ENCODE results near the gene BTBD6.

BTBD6 gene

DNA sequence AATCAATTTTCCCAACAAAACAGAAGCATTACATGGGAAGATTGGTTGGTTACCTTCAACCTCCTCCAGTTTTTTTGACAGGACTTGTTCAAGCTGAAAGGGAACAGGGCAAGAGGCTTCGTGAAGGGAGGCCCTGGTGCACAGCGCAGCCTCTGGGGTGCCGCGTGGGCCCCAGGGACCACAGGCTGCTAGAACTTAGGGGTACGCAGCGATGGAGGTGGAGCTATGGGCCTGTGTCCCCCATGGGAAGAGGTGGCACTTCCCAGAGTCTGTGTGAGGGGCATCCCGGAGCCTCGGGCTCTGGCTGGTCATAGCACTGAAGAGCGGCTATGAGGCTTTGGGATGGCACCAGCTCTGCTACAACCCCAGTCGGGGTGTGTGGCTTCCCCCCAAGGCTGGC, 22.1 kb upstream of the BTBD6 start:
- Histone ChIP-seq H3K9me3 (replicated peaks in 1 of 11) (no peaks in the 10 kb centered on the region), H3K27me3 (no peaks in the 10 kb centered on the region; a peak in 1 of 22 replicates), H3K4me1 (peaks cover 24 to 53% (median 41%) of the 10 kb centered on the region in 10 experiments), H3K9ac (no peak overlapping the region), H3K4me3 (no peak overlapping the region), H3K27ac (no peak overlapping the region), H4K20me1 (peaks cover 44 to 84% (median 80%) of the 10 kb centered on the region in 11 experiments; a peak in 21 of 22 replicates), H3K4me2 (no peak overlapping the region), H3K36me3 (peaks cover 31 to 64% (median 51%) of the 10 kb centered on the region in 11 experiments)
- TF ChIP-seq Cebpa-rat (IDR thresholded peaks at IDR 0.05) = no peak

DNA sequence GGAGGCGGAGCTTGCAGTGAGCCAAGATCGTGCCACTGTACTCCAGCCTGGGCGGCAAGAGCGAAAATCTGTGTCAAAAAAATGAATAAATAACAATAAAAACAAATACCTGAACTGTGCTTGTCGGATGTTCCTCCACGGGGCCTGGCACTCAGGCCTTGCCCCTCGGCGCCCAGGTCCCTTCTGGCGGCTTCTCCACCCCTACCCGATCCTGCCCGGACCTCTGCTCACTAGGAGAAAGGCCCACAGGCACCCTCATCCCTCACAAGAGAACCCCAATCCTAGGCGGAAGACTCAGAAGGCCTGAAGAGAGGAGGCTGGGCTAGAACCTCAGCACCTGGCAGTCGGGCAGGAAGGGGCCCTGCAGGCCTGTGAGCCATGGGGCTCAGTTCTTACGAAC, 21.0 kb upstream of the BTBD6 start:
- no peaks in the 10 kb centered on the region; a peak in 1 of 22 replicates for H3K27me3 ChIP-seq
- no peak for TF ChIP-seq Cebpa-rat (IDR thresholded peaks at IDR 0.05)
- H3K9ac ChIP-seq = no peak overlapping the region; a peak in 1 of 22 replicates
- H3K9me3 ChIP-seq (replicated peaks in 1 of 11) = peaks cover 0 to 4% (median 3%) of the 10 kb centered on the region in 11 experiments; a peak in 20 of 22 replicates
- H3K4me3 ChIP-seq = no peak overlapping the region
- H3K36me3 ChIP-seq = peaks cover 24 to 52% (median 43%) of the 10 kb centered on the region in 11 experiments
- no peak overlapping the region; a peak in 1 of 22 replicates for H3K27ac ChIP-seq
- H3K4me2 ChIP-seq = no peak overlapping the region
- peaks cover 24 to 42% (median 36%) of the 10 kb centered on the region in 10 experiments for H3K4me1 ChIP-seq
- peaks cover 34 to 72% (median 69%) of the 10 kb centered on the region in 11 experiments; a peak in 21 of 22 replicates for H4K20me1 ChIP-seq

DNA sequence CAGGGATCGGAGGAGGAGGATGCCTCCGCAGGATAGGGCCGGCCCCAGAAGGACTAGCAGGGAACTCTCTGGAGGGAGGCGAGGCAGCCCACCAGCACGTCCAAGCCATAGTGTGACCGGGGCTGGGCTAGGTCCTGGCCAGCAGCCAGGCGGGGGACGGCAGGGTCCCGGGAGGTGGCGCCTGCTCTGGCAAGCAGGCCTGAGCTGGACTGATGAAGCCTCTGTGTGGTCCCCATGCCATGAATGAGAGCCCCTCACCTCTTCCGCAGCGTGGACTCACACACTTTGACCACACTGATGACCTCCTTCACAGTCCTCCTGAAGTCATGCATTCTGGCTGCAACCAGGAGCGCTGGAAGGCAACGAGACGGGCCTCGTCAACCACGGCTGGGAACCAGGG, 19.8 kb upstream of the BTBD6 start:
- TF ChIP-seq Cebpa-rat (IDR thresholded peaks at IDR 0.05) = no peak
- Histone ChIP-seq H3K4me2 (no peak overlapping the region), H3K36me3 (peaks cover 24 to 53% (median 41%) of the 10 kb centered on the region in 11 experiments), H3K27ac (no peak overlapping the region), H3K9ac (no peak overlapping the region), H3K27me3 (no peaks in the 10 kb centered on the region; a peak in 1 of 22 replicates), H3K9me3 (replicated peaks in 1 of 11) (peaks cover 0 to 5% (median 4%) of the 10 kb centered on the region in 11 experiments; a peak in 20 of 22 replicates), H3K4me3 (no peak overlapping the region), H4K20me1 (peaks cover 24 to 60% (median 57%) of the 10 kb centered on the region in 11 experiments; a peak in 21 of 22 replicates), H3K4me1 (peaks cover 17 to 30% (median 24%) of the 10 kb centered on the region in 10 experiments)

DNA sequence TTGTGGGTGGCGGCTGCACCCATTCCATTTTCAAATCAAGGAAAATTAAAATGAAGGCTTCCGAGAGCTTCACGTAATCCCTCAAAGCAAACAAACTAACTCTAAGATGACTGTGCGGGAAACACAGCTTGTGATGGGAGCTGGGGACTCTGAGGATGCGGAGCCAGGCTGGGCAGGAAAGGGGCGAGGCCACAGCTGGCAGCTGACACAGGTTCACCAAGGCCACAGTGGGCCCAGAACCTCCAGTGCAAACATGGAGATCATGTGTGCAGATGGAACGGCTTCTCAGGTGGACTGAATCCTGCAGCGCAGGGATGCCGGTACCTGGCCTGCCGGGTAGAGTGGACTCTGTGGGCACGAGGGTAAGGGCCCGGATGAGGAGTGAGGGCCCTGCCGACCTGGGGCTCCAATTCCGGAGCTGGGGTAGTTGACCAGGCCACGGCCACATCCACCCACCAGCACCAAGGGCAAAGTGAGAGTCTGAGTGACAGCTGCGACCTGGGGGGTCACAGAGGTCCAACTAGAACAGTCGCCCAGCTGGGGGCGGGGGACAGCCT, 19.2 kb upstream of the BTBD6 start:
- Histone ChIP-seq H3K9me3 (replicated peaks in 1 of 11) (peaks cover 0 to 5% (median 4%) of the 10 kb centered on the region in 11 experiments; a peak in 20 of 22 replicates), H3K4me1 (peaks cover 11 to 24% (median 17%) of the 10 kb centered on the region in 10 experiments), H3K36me3 (peaks cover 24 to 53% (median 41%) of the 10 kb centered on the region in 11 experiments), H4K20me1 (peaks cover 18 to 54% (median 50%) of the 10 kb centered on the region in 11 experiments; a peak in 21 of 22 replicates), H3K4me2 (no peak overlapping the region), H3K9ac (no peak overlapping the region), H3K27me3 (no peaks in the 10 kb centered on the region; a peak in 1 of 22 replicates), H3K4me3 (no peak overlapping the region), H3K27ac (no peak overlapping the region)
- TF ChIP-seq Cebpa-rat (IDR thresholded peaks at IDR 0.05) = no peak

DNA sequence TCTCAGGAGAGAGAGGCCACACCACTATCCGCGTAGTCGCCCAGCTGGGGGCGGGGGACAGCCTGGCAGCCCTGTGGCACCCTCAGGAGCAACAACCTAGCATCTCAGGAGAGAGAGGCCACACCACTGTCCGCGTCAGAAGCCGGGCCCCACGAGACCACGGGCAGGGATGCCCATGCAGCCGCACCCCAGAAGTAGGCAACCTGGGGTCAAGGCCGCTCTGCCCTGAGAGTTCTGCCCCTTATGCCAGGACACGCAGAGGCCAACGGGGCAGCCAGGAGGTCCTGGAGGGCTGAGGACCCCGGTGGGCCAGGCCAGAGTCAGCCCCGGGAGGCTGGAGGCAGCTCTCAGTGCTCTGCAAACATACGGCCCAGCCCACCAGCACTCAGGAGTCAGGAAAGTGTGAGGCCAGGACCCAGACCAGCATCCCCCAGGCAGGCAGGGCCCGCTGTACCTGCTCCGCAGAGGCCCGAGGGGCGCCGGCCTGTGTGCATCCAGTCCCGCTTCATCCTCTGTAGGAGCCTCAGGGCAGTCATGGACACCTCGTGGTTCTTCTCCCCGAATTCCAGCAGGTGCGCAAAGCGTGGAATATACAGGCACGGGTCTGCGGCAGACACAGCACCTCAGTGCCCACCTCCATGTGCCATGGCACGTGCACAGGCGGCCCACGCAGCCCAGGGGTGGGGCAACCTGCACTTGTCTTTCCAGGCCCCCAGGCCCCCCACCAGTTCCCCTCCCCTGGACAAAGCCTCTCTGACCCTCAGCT, 7.3 kb upstream of the BTBD6 start:
- peaks cover 5 to 49% (median 18%) of the 10 kb centered on the region in 11 experiments; a peak in 17 of 22 replicates for H4K20me1 ChIP-seq
- no peak overlapping the region for H3K4me2 ChIP-seq
- H3K4me1 ChIP-seq = peaks cover 0 to 16% (median 6%) of the 10 kb centered on the region in 10 experiments; a peak in 12 of 20 replicates
- peaks cover 0 to 14% (median 8%) of the 10 kb centered on the region in 11 experiments; a peak in 17 of 22 replicates for H3K9me3 ChIP-seq (replicated peaks in 1 of 11)
- no peak overlapping the region for H3K4me3 ChIP-seq
- H3K36me3 ChIP-seq = peaks cover 36 to 50% (median 39%) of the 10 kb centered on the region in 11 experiments
- no peaks in the 10 kb centered on the region for H3K27me3 ChIP-seq
- TF ChIP-seq Cebpa-rat (IDR thresholded peaks at IDR 0.05) = no peak
- H3K27ac ChIP-seq = no peak overlapping the region
- H3K9ac ChIP-seq = no peak overlapping the region

DNA sequence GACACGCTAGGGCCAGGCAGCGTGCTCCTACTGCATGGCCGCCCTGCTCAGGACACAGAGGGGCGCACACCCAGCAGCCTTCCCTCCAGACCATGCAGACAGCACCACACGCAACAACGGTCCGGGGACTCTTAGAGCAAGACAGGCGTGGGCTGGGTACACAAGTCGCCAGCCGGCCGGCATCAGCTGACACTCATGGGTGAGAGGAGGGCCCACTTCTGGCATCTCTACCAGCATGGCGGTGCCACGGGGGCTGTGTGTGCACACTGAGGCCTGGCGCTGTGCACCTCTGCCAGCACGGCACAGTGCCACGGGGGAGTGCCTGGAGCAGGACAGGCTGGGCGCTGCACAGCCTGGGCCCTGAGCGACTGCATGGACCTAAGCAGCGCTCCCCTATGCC, 6.7 kb upstream of the BTBD6 start:
- Histone ChIP-seq H3K27me3 (no peaks in the 10 kb centered on the region), H3K27ac (no peak overlapping the region), H3K4me2 (no peak overlapping the region), H3K9ac (no peak overlapping the region), H3K9me3 (replicated peaks in 1 of 11) (peaks cover 0 to 14% (median 8%) of the 10 kb centered on the region in 11 experiments; a peak in 17 of 22 replicates), H3K4me1 (peaks cover 0 to 22% (median 13%) of the 10 kb centered on the region in 10 experiments; a peak in 15 of 20 replicates), H4K20me1 (peaks cover 7 to 56% (median 24%) of the 10 kb centered on the region in 11 experiments; a peak in 19 of 22 replicates), H3K4me3 (no peak overlapping the region), H3K36me3 (peaks cover 36 to 56% (median 41%) of the 10 kb centered on the region in 11 experiments)
- no peak for TF ChIP-seq Cebpa-rat (IDR thresholded peaks at IDR 0.05)

DNA sequence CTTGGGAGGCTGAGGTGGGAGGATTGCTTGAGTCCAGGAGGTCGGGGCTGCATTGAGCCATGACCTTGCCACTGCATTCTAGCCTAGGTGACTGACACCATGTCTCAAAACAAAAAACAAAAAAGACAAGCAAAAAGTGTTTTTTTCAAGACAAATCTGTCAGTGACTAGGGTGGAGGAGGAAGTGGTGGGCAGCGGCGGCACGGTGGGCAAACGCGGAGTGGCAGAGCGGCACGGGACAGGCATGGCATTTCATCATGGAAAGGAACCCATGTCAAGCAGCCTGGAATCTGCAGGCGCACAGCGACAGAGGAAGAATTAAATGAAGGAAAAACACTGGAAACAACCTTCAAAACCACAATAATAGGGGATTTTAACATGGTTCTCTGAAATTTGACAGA, 4.0 kb upstream of the BTBD6 start:
- TF ChIP-seq Cebpa-rat (IDR thresholded peaks at IDR 0.05) = no peak
- H3K27me3 ChIP-seq = no peaks in the 10 kb centered on the region; a peak in 1 of 22 replicates
- H3K9ac ChIP-seq = 0 out of 22 replicates have a peak overlapping the region, but pooled peaks of 1 of the 11 experiments have one; percentile 15
- H4K20me1 ChIP-seq = peaks cover 13 to 77% (median 44%) of the 10 kb centered on the region in 11 experiments; a peak in 20 of 22 replicates
- peaks cover 0 to 14% (median 8%) of the 10 kb centered on the region in 11 experiments; a peak in 17 of 22 replicates for H3K9me3 ChIP-seq (replicated peaks in 1 of 11)
- peaks cover 36 to 63% (median 47%) of the 10 kb centered on the region in 11 experiments for H3K36me3 ChIP-seq
- no peak overlapping the region for H3K4me3 ChIP-seq
- no peak overlapping the region for H3K27ac ChIP-seq
- peaks cover 14 to 42% (median 32%) of the 10 kb centered on the region in 10 experiments for H3K4me1 ChIP-seq
- H3K4me2 ChIP-seq = no peak overlapping the region

DNA sequence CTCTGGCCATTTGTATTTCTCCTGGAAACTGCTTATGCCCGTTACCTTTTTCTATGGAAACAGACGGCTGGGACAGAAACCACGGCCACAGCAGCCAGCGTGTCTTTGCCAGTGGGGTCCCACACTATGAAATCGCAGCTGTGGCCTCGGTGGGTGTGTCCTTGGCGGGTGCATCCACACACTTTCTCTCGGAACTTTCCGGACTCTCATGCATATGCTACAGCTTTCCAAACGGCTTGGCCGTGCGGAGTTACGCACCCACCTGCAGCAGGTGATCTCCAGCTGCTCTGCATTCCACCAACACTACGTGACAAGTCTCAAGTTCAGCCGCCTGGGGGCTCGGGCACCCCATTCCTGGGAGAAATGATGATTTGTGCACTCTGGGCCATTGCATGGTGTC, 1.3 kb upstream of the BTBD6 start:
- peak overlapping the region in 3 of 11 experiments; percentile 67 to 90 (median 76); a peak in 5 of 22 replicates for H3K9ac ChIP-seq
- H4K20me1 ChIP-seq = peaks cover 40 to 94% (median 71%) of the 10 kb centered on the region in 11 experiments; a peak in 21 of 22 replicates

More for the DNA sequence above, 1.3 kb upstream of the BTBD6 start:
- H3K36me3 ChIP-seq = peaks cover 39 to 67% (median 45%) of the 10 kb centered on the region in 11 experiments
- H3K4me2 ChIP-seq = peak overlapping the region; percentile 91 to 99 (median 97)
- peaks cover 29 to 68% (median 58%) of the 10 kb centered on the region in 10 experiments for H3K4me1 ChIP-seq
- peaks cover 0 to under 1% (median 0%) of the 10 kb centered on the region in 11 experiments; a peak in 1 of 22 replicates for H3K9me3 ChIP-seq (replicated peaks in 1 of 11)
- peak overlapping the region in 5 of 10 experiments; percentile 71 to 77 (median 77); a peak in 8 of 20 replicates for H3K4me3 ChIP-seq
- H3K27me3 ChIP-seq = peaks cover 0 to 26% (median 0%) of the 10 kb centered on the region in 11 experiments; a peak in 5 of 22 replicates
- no peak overlapping the region for H3K27ac ChIP-seq
- TF ChIP-seq Cebpa-rat (IDR thresholded peaks at IDR 0.05) = no peak
